DND-41 (cell line): ENCODE results near the gene NAT9.

Experiments used
- ATAC-seq: fragments of 200-7000 bp; cut with Tn5 transposase; 3 replicates; pipeline ENCODE4 v1.9.1; 2021; ENCODE audit warnings: low read depth; ENCODE audit not compliant: insufficient read depth
- DNase-seq: peaks from one replicate; pipeline ENCODE4 v3.0.0-alpha.2; 2020
- H2AFZ ChIP-seq: 2 replicates; pipeline ENCODE4 v1.6.0; 2012; ENCODE audit warnings: low read depth, low read length
- H3K27ac ChIP-seq: 2 replicates; pipeline ENCODE4 v1.5.1; 2012; ENCODE audit warnings: low read length, inconsistent platforms
- H3K27me3 ChIP-seq: fragments of 200-600 bp; sonication (generic); 2 replicates; pipeline ENCODE4 v1.6.0; 2012; ENCODE audit warnings: low read length, mild to moderate bottlenecking, inconsistent platforms; ENCODE audit not compliant: insufficient read depth, poor library complexity
- H3K36me3 ChIP-seq: 2 replicates; pipeline ENCODE4 v1.5.1; 2012; ENCODE audit warnings: low read length, inconsistent platforms; ENCODE audit not compliant: insufficient read depth
- H3K4me1 ChIP-seq: 2 replicates; pipeline ENCODE4 v1.5.1; 2012; ENCODE audit warnings: mild to moderate bottlenecking, low read length; ENCODE audit not compliant: insufficient read depth
- H3K4me2 ChIP-seq: 2 replicates; pipeline ENCODE4 v1.6.0; 2012; ENCODE audit warnings: mild to moderate bottlenecking, moderate library complexity, low read length, inconsistent platforms; ENCODE audit not compliant: insufficient read depth
- H3K4me3 ChIP-seq, 2 experiments: fragments of 200-600 bp in 1 of 2; shearing (Covaris generic) in 1 of 2; 2 replicates each; pipeline ENCODE4 v1.5.1; 2012 to 2016; ENCODE audit warnings: inconsistent platforms in 2 of 2, low read length in 2 of 2, mild to moderate bottlenecking in 2 of 2, low read depth in 1 of 2, moderate library complexity in 1 of 2
- H3K79me2 ChIP-seq: 2 replicates; pipeline ENCODE4 v1.6.0; 2012; ENCODE audit warnings: low read length, inconsistent platforms; ENCODE audit not compliant: insufficient read depth
- H3K9ac ChIP-seq: 2 replicates; pipeline ENCODE4 v1.6.0; 2012; ENCODE audit warnings: low read depth, mild to moderate bottlenecking, inconsistent platforms, low read length, moderate library complexity
- H3K9me3 ChIP-seq: 2 replicates; pipeline ENCODE4 v1.5.1; 2012; ENCODE audit warnings: low read length, moderate library complexity, mild to moderate bottlenecking, inconsistent platforms; ENCODE audit not compliant: insufficient read depth, severe bottlenecking
- H4K20me1 ChIP-seq: 2 replicates; pipeline ENCODE4 v1.6.0; 2012; ENCODE audit warnings: low read length; ENCODE audit not compliant: insufficient read depth
- EZH2 ChIP-seq: IDR thresholded peaks from 3 replicates; pipeline ENCODE4 v1.6.1; 2012; ENCODE audit warnings: borderline replicate concordance, low read depth, mild to moderate bottlenecking, moderate library complexity, low read length, inconsistent platforms; ENCODE audit not compliant: severe bottlenecking
- TF ChIP-seq, protein P1 (sequence below): IDR thresholded peaks from 2 replicates; pipeline ENCODE4 v1.5.1; 2012; ENCODE audit warnings: borderline replicate concordance, low read length, moderate library complexity, mild to moderate bottlenecking; ENCODE audit not compliant: poor library complexity, severe bottlenecking; ENCODE audit errors: extremely low read depth

Gene NAT9

DNA sequence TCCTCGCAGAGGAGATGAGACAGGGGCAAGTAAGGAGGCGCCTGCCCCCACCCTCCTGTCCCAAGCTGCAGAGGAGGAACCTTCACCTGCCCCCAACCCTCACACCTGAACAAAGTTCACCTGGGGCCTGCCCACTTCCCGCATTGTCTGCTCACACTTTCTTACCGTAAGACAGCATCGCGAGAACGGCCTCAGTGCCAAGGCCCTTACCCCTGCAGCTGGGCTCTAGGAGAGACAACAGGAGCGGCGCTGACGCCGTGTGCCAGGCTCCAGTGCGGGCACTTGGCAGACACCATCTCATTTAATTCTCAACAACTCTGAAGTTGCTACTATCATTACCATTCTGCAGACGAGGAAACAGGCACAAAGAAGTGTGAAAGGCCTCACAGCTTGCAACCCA lies 4.1 kb downstream of the NAT9 start:
- H4K20me1 ChIP-seq = peaks cover 70% of the 10 kb centered on the region
- peaks cover 37% of the 10 kb centered on the region for H3K79me2 ChIP-seq
- H3K27me3 ChIP-seq = no peaks in the 10 kb centered on the region
- no peaks in the 10 kb centered on the region for H3K9me3 ChIP-seq
- no peak for ATAC-seq
- no peak overlapping the region for H3K4me2 ChIP-seq
- H3K36me3 ChIP-seq = peaks cover 70% of the 10 kb centered on the region
- H3K9ac ChIP-seq = no peak overlapping the region
- TF ChIP-seq, protein P1, sequence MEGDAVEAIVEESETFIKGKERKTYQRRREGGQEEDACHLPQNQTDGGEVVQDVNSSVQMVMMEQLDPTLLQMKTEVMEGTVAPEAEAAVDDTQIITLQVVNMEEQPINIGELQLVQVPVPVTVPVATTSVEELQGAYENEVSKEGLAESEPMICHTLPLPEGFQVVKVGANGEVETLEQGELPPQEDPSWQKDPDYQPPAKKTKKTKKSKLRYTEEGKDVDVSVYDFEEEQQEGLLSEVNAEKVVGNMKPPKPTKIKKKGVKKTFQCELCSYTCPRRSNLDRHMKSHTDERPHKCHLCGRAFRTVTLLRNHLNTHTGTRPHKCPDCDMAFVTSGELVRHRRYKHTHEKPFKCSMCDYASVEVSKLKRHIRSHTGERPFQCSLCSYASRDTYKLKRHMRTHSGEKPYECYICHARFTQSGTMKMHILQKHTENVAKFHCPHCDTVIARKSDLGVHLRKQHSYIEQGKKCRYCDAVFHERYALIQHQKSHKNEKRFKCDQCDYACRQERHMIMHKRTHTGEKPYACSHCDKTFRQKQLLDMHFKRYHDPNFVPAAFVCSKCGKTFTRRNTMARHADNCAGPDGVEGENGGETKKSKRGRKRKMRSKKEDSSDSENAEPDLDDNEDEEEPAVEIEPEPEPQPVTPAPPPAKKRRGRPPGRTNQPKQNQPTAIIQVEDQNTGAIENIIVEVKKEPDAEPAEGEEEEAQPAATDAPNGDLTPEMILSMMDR = no peak
- TF ChIP-seq EZH2 = no peak
- no peak for DNase-seq
- H3K4me1 ChIP-seq = peaks cover 18% of the 10 kb centered on the region
- H3K27ac ChIP-seq = no peak overlapping the region
- H3K4me3 ChIP-seq = no peak overlapping the region
- H2AFZ ChIP-seq = no peak overlapping the region

DNA sequence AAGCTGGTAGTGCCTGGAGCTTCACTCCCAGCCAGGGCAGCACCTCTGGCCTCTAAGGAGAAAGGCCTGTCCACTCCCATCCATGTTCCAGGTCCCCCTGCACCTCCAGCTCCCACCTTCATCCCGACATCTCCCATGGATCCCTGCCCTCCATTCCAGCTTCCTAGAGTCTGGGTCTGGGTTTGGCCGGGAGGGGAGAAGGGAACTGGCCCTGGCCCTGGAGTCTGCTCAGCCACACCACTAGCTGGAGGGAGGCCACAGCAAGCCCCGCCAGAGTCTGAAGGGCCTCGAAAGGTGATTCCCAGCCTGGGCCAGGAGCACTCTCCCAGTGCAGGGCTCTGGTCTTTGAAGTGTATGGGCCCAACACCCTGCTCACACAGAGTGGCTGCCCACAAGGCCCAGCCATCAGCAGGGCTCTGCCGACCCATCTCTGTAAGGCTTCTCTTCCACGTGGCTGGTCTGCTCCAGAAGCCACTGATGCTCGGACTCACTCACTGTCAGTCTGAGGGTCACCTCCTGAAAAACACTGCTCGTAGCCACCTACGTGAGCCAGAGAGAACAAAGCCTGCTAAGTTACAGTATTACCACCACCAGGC lies 4.7 kb downstream of the NAT9 start:
- Histone ChIP-seq H3K27ac (no peak overlapping the region), H3K4me1 (peaks cover 13% of the 10 kb centered on the region), H2AFZ (no peak overlapping the region), H3K36me3 (peaks cover 77% of the 10 kb centered on the region), H3K79me2 (peaks cover 35% of the 10 kb centered on the region), H4K20me1 (peaks cover 74% of the 10 kb centered on the region), H3K9me3 (no peaks in the 10 kb centered on the region), H3K4me2 (no peak overlapping the region), H3K27me3 (no peaks in the 10 kb centered on the region), H3K4me3 (no peak overlapping the region), H3K9ac (no peak overlapping the region)
- ATAC-seq = no peak
- no peak for DNase-seq
- TF ChIP-seq, protein P1 = no peak
- TF ChIP-seq EZH2 = no peak

DNA sequence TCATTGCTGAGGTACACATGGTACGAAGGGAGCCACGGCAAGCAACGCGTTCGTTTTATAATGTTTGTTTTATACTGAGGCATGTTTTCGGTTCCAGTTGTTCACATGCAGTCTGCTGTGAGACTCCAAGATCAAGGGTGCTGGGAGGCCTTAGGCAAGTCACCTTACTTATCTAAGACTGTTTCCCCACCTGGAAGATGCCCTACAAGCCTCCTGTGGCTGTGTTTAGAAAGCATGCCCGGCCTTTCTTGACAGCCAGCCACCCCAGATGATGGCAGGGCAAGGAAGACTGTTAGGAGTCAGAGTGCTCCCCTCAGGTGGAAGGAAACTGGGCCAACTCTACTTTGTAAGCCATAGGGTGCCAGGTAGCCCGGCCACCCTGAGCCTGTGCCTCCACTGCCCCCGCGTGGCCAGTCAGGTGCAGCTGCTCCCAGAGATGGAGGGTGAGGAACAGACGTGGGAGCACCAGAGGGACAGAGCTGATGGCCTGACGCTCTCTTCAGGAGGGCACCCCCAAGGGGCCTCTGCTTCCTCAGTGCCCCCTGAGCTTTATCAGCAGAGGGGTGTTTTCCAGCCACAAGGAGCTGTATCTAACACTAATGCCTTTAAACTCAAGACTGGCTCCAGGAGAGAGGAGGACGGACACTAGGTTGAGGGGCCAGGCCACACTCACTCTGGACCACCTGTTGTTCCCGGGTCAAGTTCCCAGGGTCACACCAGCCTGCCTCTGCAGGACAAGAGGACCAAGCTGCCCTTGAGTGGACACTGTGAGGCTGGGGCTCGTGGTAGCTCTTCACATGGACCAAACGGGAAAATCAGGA lies 5.4 kb downstream of the NAT9 start:
- H3K27me3 ChIP-seq = no peaks in the 10 kb centered on the region
- H3K27ac ChIP-seq = no peak overlapping the region
- no peak overlapping the region for H3K9ac ChIP-seq
- H3K4me3 ChIP-seq = no peak overlapping the region
- H3K4me2 ChIP-seq = no peak overlapping the region
- no peak overlapping the region for H2AFZ ChIP-seq
- peaks cover 33% of the 10 kb centered on the region for H3K79me2 ChIP-seq
- H4K20me1 ChIP-seq = peaks cover 74% of the 10 kb centered on the region
- no peak for TF ChIP-seq EZH2
- TF ChIP-seq, protein P1 = peak; percentile 48
- peaks cover 13% of the 10 kb centered on the region for H3K4me1 ChIP-seq
- H3K36me3 ChIP-seq = peaks cover 84% of the 10 kb centered on the region
- DNase-seq = no peak
- peak; percentile 30 for ATAC-seq
- H3K9me3 ChIP-seq = no peaks in the 10 kb centered on the region
